Activated CD4-positive, alpha-beta memory T cell treated with anti-CD3 and anti-CD28 coated beads for 36 hours (primary cell): ENCODE results near the gene COMMD3. TPM values are rescaled to one million over a fixed set of nuclear protein-coding genes. Genes with fewer than 3 reads are reported as not detected.
A peak's percentile ranks its signal among the peaks of the same experiment; 100 is the strongest.

Experiments
- CTCF ChIA-PET: fragments of 350-600 bp; sonication (Branson Sonifier 250); formaldehyde crosslinking; loops from one replicate; lab custom pipeline; 2021; ENCODE audit warnings: antibody characterized with exemption, inconsistent platforms; lab: Charles Lee
- POLR2A ChIA-PET: fragments of 350-600 bp; sonication (Branson Sonifier 250); formaldehyde crosslinking; loops from one replicate; lab custom pipeline; 2021; ENCODE audit warnings: antibody characterized with exemption; lab: Charles Lee
- DNase-seq: peaks from one replicate; pipeline ENCODE4 v3.0.0-alpha.2; 2020
- H3K27ac Mint-ChIP-seq: one replicate; pipeline ENCODE4 v1.8.0; 2021; ENCODE audit warnings: mixed read lengths
- H3K27me3 Mint-ChIP-seq: one replicate; pipeline ENCODE4 v1.8.0; 2021; ENCODE audit warnings: mixed read lengths
- H3K36me3 Mint-ChIP-seq: one replicate; pipeline ENCODE4 v1.8.0; 2021; ENCODE audit warnings: mixed read lengths
- H3K4me1 Mint-ChIP-seq: one replicate; pipeline ENCODE4 v1.8.0; 2021; ENCODE audit warnings: low read depth, mixed read lengths
- H3K4me3 Mint-ChIP-seq: one replicate; pipeline ENCODE4 v1.8.0; 2021; ENCODE audit warnings: mild to moderate bottlenecking, mixed read lengths
- H3K9me3 Mint-ChIP-seq: one replicate; pipeline ENCODE4 v1.8.0; 2021; ENCODE audit warnings: mixed read lengths
- intact Hi-C: fragments of 100-400 bp; cut with micrococcal nuclease; formaldehyde crosslinking; loops from one replicate; pipeline ENCODE4 v1.15.1; 2023
- total RNA-seq, 2 experiments: library from RNA; stranded (reverse); gene quantifications; one replicate each; pipeline ENCODE4 v1.2.3, GENCODE V29; 2021

COMMD3 gene
- total RNA-seq, 2 experiments from 2014 or later: 84.6 to 91.4 TPM

GRCh38 chr10:22340329-22341189 lies 24.4 kb downstream of the COMMD3 start:
- ChIA-PET POLR2A (interaction anchor here (0.6 to 2.1 kb wide), 13 partner anchors 16 to 337 kb away, joined by 3 to 13 read pairs (median 4); partner anchors contain the start of genes COMMD3 and DNAJC1), CTCF (interaction anchor here (0.6 to 1.5 kb wide), 8 partner anchors 9 to 346 kb away, joined by 3 to 7 read pairs (median 4); partner anchors contain the start of gene COMMD3)
- H3K4me1 Mint-ChIP-seq: peaks cover 25% of the 10 kb centered on the region
- H3K36me3 Mint-ChIP-seq: peaks cover 5% of the 10 kb centered on the region
- H3K27me3 Mint-ChIP-seq: peaks cover 60% of the 10 kb centered on the region
- intact Hi-C loops: loop anchor here (1.0 to 2.0 kb wide), 7 partner anchors 16 to 338 kb away; partner anchors contain the start of gene DNAJC1
- H3K9me3 Mint-ChIP-seq: no peaks in the 10 kb centered on the region
- H3K27ac Mint-ChIP-seq: peak overlapping the region; percentile 87
- H3K4me3 Mint-ChIP-seq: peak overlapping the region; percentile 83
- peak; percentile 70 for DNase-seq

- Mint-ChIP-seq H3K4me1 (peaks cover 29% of the 10 kb centered on the region), H3K4me3 (peak overlapping the region; percentile 69), H3K27ac (peak overlapping the region; percentile 38), H3K36me3 (peaks cover 5% of the 10 kb centered on the region), H3K27me3 (peaks cover 65% of the 10 kb centered on the region), H3K9me3 (no peaks in the 10 kb centered on the region)
- CTCF ChIA-PET: interaction anchor here (1.1 kb wide), 1 partner anchor 331 kb away, joined by 3 read pairs; no protein-coding TSS in a partner anchor
- intact Hi-C loops: loop anchor here (2.0 kb wide), 6 partner anchors 17 to 339 kb away; partner anchors contain the start of gene DNAJC1
- POLR2A ChIA-PET: interaction anchor here (1.4 to 2.1 kb wide), 2 partner anchors 17 to 95 kb away, joined by 6 to 9 read pairs; no protein-coding TSS in a partner anchor
- DNase-seq: no peak
Observed at GRCh38 chr10:22341190-22341925, 25.2 kb downstream of the COMMD3 start.

DNA sequence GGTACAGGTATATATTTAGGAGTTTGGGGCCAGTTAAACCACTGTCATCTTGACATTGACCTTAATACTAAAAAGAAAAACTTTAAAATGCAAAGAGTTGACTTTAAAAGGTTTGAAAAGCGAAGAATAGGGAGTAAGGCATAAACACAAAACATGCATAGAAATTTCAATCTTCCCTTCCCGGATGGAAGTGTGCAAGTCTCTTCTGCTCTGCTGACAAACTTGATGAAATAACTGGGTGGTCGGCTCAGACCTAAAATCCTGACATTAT lies 25.7 kb downstream of the COMMD3 start:
- DNase-seq: no peak
- peak overlapping the region; percentile 69 for H3K4me3 Mint-ChIP-seq
- peaks cover 5% of the 10 kb centered on the region for H3K36me3 Mint-ChIP-seq
- H3K4me1 Mint-ChIP-seq: peaks cover 26% of the 10 kb centered on the region
- intact Hi-C loops: loop anchor here (2.0 kb wide), 6 partner anchors 17 to 339 kb away; partner anchors contain the start of gene DNAJC1
- H3K9me3 Mint-ChIP-seq: no peaks in the 10 kb centered on the region
- ChIA-PET CTCF (interaction anchor here (1.1 kb wide), 1 partner anchor 332 kb away, joined by 3 read pairs; no protein-coding TSS in a partner anchor), POLR2A (interaction anchor here (2.1 kb wide), 1 partner anchor 95 kb away, joined by 6 read pairs; no protein-coding TSS in a partner anchor)
- H3K27me3 Mint-ChIP-seq: peaks cover 63% of the 10 kb centered on the region
- H3K27ac Mint-ChIP-seq: no peak overlapping the region

- intact Hi-C loops: no loop called here
- POLR2A ChIA-PET: no interaction called here
- H3K4me3 Mint-ChIP-seq: no peak overlapping the region
Observed at GRCh38 chr10:22342421-22342820, 26.2 kb downstream of the COMMD3 start.

GRCh38 chr10:22343731-22344130 lies 27.5 kb downstream of the COMMD3 start:
- no peak for DNase-seq
- POLR2A ChIA-PET: no interaction called here

More at GRCh38 chr10:22342421-22342820, 26.2 kb downstream of the COMMD3 start:
- peaks cover 23% of the 10 kb centered on the region for H3K4me1 Mint-ChIP-seq
- no peaks in the 10 kb centered on the region for H3K9me3 Mint-ChIP-seq
- peaks cover 5% of the 10 kb centered on the region for H3K36me3 Mint-ChIP-seq
- peaks cover 60% of the 10 kb centered on the region for H3K27me3 Mint-ChIP-seq
- CTCF ChIA-PET: no interaction called here
- DNase-seq: no peak
- H3K27ac Mint-ChIP-seq: no peak overlapping the region

GRCh38 chr10:22344249-22344648 lies 28.1 kb downstream of the COMMD3 start:
- H3K9me3 Mint-ChIP-seq: no peaks in the 10 kb centered on the region
- intact Hi-C loops: no loop called here
- H3K27me3 Mint-ChIP-seq: peaks cover 52% of the 10 kb centered on the region
- POLR2A ChIA-PET: no interaction called here
- H3K4me3 Mint-ChIP-seq: no peak overlapping the region
- no peak for DNase-seq
- CTCF ChIA-PET: interaction anchor here (0.9 to 1.2 kb wide), 3 partner anchors 28 to 645 kb away, joined by 3 to 4 read pairs (median 4); partner anchors contain the start of gene COMMD3
- H3K4me1 Mint-ChIP-seq: peaks cover 20% of the 10 kb centered on the region
- no peak overlapping the region for H3K27ac Mint-ChIP-seq
- peaks cover 5% of the 10 kb centered on the region for H3K36me3 Mint-ChIP-seq

More at GRCh38 chr10:22343731-22344130, 27.5 kb downstream of the COMMD3 start:
- CTCF ChIA-PET: interaction anchor here (0.9 to 1.2 kb wide), 4 partner anchors 28 to 645 kb away, joined by 3 to 4 read pairs (median 4); partner anchors contain the start of gene COMMD3
- Mint-ChIP-seq H3K27me3 (peaks cover 55% of the 10 kb centered on the region), H3K36me3 (peaks cover 5% of the 10 kb centered on the region), H3K27ac (no peak overlapping the region), H3K9me3 (no peaks in the 10 kb centered on the region), H3K4me3 (no peak overlapping the region), H3K4me1 (peaks cover 21% of the 10 kb centered on the region)
- intact Hi-C loops: no loop called here

- ChIA-PET CTCF (no interaction called here), POLR2A (interaction anchor here (1.2 kb wide), 1 partner anchor 341 kb away, joined by 3 read pairs; the partner anchor contains the start of gene DNAJC1)
- intact Hi-C loops: no loop called here
- Mint-ChIP-seq H3K27me3 (peaks cover 52% of the 10 kb centered on the region), H3K36me3 (peaks cover 5% of the 10 kb centered on the region), H3K4me1 (peaks cover 20% of the 10 kb centered on the region), H3K4me3 (peak overlapping the region; percentile 56), H3K27ac (no peak overlapping the region), H3K9me3 (no peaks in the 10 kb centered on the region)
- no peak for DNase-seq
Observed at GRCh38 chr10:22344781-22345300, 28.7 kb downstream of the COMMD3 start.

DNA sequence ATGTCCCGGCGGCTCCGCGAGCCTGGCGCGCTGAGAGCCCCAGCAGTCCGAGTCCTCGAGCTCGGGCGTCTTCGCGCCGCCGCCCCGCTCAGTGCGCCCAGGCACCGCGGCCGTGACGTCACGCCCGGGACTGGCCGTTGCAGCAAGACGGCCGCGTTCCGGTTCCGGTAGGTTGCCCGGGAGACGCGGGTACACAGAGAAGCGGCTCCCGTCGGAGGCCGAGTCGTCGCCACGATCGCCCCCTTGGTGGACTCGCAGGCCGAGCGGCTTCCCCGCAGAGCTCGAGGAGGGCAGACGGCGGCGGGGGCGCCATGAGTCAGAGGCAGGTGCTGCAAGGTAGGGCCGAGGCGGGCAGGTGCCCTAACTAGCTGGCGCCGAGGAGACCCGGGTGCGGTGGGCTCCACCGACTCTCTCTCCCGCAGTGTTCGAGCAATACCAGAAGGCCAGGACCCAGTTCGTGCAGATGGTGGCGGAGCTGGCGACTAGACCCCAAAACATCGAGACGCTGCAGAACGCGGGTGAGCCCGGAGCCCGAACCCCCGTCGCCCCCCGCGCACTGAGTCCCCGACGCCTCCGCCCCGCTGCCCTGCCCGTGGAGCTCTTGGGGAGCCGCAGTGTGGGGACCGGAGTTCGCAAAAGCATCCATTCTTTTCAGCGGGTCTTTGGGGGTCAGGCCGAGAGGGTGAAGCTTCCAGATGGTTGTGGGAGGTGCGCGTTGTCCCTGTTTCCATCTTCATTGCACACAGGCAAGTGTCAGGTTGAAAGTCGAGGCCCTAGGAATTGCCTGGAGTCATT lies 29.3 kb downstream of the COMMD3 start, which contains the start of gene SPAG6:
Gene SPAG6 (plus strand): TSS at position 196 of the 795 bp plus-strand sequence. CDS start 116 bp downstream, at position 312.
- Mint-ChIP-seq H3K9me3 (no peaks in the 10 kb centered on the region), H3K36me3 (peaks cover 3% of the 10 kb centered on the region), H3K27ac (no peak within 1 kb of the TSS), H3K4me3 (peak within 1 kb of the TSS; percentile 56), H3K27me3 (peaks cover 50% of the 10 kb centered on the region), H3K4me1 (peaks cover 16% of the 10 kb centered on the region)
- peak; percentile 75 for DNase-seq
- ChIA-PET POLR2A (interaction anchor here (1.2 kb wide), 1 partner anchor 342 kb away, joined by 3 read pairs; the partner anchor contains the start of gene DNAJC1), CTCF (interaction anchor here (0.7 kb wide), 1 partner anchor 757 kb away, joined by 3 read pairs; no protein-coding TSS in a partner anchor)
- intact Hi-C loops: no loop called here

GRCh38 chr10:22346096-22346661 lies 30.0 kb downstream of the COMMD3 start:
- CTCF ChIA-PET: interaction anchor here (0.7 kb wide), 1 partner anchor 757 kb away, joined by 3 read pairs; no protein-coding TSS in a partner anchor
- intact Hi-C loops: no loop called here
- POLR2A ChIA-PET: interaction anchor here (1.2 kb wide), 1 partner anchor 342 kb away, joined by 3 read pairs; the partner anchor contains the start of gene DNAJC1
- Mint-ChIP-seq H3K4me1 (peaks cover 16% of the 10 kb centered on the region), H3K27ac (no peak overlapping the region), H3K27me3 (peaks cover 50% of the 10 kb centered on the region), H3K9me3 (no peaks in the 10 kb centered on the region), H3K4me3 (peak overlapping the region; percentile 54), H3K36me3 (peaks cover 3% of the 10 kb centered on the region)
- no peak for DNase-seq

GRCh38 chr10:22349755-22350154 lies 33.6 kb downstream of the COMMD3 start:
- CTCF ChIA-PET: interaction anchor here (0.6 kb wide), 1 partner anchor 1179 kb away, joined by 4 read pairs; no protein-coding TSS in a partner anchor
- Mint-ChIP-seq H3K4me3 (no peak overlapping the region), H3K27ac (no peak overlapping the region), H3K36me3 (peaks cover under 1% of the 10 kb centered on the region), H3K4me1 (peaks cover 6% of the 10 kb centered on the region), H3K27me3 (peaks cover 21% of the 10 kb centered on the region), H3K9me3 (no peaks in the 10 kb centered on the region)
- DNase-seq: no peak
- POLR2A ChIA-PET: interaction anchor here (0.6 kb wide), 1 partner anchor 11 kb away, joined by 3 read pairs; no protein-coding TSS in a partner anchor
- intact Hi-C loops: no loop called here
